ENCODE data around the gene SAMD14.

SAMD14 gene

DNA sequence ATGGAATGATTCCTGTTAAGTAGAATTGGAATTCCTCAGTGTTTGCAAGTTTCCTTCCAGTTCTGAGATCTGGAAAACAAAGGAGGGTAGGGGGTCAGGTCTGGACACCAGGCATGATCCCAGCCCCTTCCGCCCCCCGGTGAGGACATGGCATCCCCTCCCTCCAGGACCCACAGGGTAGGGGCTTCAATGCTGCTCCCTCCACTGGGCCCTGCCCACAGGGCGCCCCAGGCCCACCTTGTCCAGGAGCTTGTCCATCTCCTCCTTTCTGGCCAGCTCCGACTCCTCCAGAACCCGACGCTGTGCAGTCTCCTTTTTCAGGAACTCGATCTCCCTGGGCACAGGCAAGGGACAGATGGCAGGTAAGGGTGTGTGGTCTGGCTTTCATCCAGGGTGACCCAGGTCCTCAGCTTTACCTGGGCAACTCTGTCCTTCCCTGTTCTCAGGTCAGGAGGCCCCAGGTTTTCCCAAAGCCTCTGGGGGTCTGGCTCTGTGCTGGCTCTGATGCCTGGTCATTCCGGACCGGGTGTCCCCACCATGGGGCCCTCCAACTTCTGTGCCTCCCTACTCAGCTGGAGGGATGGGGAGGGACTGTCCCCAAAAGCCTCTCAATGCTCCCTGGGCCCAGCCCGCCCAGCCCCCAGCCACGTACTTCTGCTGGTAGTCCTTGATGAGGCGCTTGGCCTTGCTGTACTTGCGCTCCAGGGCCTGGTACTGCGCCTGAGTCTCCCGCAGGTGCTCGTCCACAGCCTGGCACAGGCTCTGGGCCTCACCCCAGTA is 5.5 kb upstream of the SAMD14 start:
- H3K27ac ChIP-seq, result no peak overlapping the region
- DNase-seq (ENCODE audit: low read depth, low spot score), result no peak

DNA sequence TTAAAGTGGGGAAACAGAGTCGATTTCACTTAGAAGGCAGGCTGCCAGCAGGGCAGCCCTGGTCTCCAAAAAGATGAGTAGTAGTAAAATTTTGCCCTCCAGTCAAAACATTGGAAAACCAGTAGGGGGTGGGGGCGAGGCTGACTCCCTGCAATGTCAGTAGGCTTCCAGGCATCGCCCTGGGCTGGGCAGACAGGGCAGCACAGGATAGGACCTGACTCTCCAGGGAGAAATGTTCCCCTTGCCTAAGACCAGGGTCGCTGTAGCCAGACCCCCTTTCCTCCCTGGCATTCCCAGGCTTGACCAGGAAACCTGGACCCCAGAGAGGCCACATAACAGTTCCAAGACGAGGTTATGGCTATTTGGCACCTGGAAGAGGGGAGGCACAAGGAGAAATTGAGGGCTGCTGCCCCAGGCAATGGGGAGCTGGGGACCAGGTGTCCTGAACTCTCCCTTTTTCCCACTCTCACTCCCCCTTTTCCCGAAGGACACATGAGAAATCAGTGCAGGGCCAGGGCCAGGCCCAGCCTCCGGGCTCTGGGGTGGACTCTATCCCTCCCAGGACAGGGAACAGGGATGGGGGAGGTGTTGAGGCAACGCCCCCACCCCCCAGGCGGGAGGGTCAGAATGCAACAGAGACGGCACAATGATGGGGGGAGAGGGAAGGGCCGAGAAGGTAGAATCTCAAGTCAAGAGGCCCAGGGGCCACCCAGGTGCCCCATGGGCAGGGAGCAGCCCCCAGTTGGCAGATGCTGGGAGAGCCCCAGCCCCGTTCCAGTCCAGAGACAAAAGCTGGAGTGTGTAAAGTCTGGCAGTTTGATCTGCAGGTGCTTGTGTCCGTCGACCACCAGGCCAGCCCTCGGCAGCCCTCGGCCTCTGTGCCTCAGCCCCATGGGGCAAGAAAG is 4.5 kb upstream of the SAMD14 start:
- DNase-seq (ENCODE audit: low read depth, low spot score), result no peak
- H3K27ac ChIP-seq, result no peak overlapping the region

DNA sequence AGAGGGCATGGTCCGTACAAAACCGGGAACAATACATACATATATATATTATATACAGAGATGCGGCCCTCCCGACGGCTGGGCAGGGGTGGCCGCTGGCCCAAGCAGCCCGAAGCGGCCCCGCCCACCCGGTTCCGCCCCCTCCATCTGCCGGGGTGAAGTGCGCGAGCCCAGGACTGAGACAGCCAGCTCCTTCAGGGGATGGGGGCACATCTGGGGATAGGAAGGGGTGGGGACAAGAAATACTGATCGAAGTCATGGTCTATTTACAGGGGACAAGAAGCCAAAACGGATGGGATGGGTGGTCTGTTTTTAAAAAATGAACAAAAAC is 3.8 kb upstream of the SAMD14 start:
- DNase-seq (ENCODE audit: low read depth, low spot score), result no peak
- H3K27ac ChIP-seq, result no peak overlapping the region

DNA sequence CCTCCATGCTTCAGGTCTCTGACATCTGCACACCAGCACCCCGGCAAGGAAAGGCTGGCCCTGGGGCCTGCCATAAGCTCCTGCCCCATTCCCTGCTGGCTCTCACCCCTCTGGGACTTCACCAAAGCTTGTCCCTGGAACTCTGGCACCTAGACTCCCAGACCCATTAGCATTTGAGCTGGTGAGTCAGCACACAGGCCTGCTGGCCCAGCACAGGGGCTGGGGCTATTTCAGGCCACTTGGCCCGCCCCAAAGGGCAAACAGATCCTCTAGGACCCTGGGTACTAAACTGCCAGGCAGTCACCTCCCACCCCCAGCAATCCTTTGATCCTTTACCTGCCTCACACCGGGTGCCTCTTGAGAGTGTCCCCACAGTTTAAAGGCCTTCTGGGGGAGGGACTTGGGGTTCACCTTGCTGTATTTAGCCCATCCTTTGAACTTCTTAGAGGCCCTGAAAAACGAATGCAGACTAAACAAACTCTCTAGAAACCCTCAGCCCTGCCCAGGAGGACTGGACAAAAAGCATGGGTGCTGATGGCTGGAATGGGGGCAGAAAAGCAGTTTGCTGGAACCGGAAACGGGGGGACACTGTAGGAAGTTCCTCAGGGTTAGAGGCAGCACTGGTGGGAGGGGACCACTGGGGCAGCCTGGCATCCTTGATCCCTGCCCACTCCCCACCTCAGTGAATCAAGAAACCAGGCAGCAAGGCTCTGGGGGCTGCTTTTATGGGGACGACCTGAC is 3.2 kb upstream of the SAMD14 start:
- no peak overlapping the region for H3K27ac ChIP-seq
- no peak for DNase-seq (ENCODE audit: low read depth, low spot score)

DNA sequence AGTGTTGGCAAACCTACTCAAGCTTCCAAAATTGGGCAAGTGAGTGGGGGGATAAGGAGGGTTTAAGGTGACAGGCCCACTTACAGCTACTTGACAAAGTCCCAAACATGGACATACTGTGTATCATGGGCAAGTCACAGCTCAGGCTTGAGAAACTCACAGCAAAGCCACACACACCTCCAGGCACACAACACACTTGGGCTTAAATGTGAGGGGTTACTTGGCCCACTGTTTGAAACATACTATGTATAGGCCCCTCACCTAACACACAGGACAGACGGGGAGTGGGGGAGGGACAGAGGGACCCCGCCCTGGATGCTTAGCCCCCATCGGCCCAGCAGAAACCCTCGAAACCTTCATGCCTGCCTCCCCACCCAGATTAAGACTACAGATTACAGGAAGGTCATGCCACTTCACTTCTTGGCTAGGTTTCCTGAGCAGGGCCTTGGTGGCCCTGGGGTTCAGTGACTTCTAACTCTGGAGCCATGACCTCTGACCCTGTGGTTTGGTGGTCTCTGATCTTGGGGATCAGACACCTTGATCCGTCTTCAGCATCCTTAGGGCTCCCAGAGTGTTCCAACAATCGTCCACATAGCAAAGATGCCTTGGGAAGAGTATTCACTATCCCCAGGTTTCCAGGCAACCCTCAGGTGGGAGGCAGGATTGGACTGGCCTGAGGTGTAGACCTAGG is 2.3 kb upstream of the SAMD14 start:
- no peak overlapping the region for H3K27ac ChIP-seq

DNA sequence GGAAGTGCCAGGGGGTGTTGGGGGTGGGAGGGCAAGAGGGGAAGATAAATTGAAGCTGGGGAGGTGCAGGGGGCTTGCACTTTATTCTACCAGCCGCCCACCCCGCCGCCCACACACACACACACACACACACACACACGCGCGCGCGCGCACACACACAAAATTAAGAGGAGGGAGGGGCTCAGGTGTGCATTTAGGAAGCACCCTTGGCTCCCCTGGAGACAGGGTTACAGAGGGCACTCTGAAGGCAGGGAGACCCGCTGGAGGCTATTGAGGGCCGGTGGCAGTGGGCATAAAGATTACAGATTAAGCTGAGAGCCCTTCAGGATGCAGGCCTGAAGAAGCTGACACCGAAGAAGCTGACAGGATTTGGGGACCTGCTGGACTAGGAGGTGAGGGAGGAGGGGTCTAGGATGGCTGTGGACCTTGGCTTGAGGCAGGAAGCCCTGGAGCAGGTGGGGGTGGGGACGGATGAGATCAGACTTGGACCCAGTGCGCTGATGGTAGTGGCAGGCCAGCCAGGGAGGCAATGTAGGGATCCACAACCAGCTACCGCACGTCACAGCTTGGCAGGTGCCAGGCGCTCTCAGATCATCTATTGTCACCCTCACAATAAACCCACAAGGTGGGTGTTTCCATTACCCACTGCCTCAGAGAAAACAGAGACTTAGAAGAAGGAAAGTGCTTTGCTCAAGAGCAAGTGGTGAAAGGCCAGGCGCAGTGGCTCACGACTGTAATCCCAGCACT is 772 bp upstream of the SAMD14 start:
- no peak overlapping the region for H3K27ac ChIP-seq
- no peak for DNase-seq (ENCODE audit: low read depth, low spot score)

More for the DNA sequence above, 2.3 kb upstream of the SAMD14 start:
- no peak for DNase-seq (ENCODE audit: low read depth, low spot score)

DNA sequence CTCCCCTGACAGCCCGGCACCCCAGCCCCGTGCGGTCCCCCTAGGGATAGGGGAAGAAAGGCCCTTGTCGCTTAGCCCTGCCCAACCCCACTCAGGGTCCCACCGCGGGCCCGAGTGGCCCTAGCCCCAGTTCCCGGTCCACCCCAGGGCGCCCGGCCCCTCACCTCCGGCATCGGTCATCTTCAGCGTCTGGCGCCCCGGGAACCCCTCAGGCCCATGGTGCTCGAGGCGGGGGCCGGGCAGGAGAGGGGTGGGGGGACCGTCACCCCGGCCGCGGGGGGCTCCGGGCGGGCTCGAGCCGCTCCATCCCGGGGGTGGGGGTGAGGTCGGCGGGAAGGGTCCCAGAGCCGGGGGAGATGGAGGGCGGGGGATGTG is 620 bp downstream of the SAMD14 start:
- H3K27ac ChIP-seq, result no peak overlapping the region
- no peak for DNase-seq (ENCODE audit: low read depth, low spot score)

DNA sequence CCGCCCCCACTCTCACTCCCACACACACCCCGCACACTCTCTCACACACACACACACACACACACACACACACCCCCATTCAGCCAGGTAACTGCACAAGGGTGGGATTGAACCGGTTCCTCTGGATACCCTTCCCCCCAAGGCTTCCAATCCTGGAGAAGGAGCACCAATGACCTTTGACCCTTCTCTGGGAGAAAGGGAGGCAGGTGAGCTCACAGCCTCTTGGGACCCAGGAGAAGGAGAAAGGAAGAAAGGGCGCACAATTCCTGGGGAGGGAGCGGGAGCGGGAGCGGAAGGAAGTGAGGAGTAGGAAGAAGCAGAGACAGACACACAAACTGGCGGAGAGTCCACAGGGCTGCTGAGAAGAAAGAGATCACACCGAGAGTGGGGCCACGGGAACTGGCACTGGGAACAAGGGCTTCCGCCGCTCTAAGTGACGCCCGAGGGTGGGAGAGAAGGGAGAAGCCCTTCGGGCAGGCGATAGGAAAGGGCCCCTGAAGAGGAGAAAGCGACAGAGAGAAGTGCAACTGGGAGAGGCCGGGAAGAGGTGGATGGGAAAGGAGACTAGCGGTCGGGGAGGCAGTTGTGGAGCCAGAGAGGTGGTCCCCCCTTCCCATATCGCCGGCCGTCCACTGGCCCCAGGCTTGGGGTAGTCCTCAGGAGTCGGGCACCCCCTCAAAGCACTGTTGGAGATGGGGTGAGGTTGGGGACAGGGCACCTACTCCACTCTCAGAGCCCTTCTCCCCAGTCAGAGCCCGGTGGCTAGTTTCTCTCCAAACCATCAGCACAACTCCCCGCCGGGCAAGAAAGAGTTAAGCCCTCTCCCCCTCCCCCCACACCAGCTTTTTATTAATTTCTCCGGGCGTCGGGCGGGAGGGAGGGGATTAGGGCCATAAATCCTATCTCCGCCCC is 1.3 kb downstream of the SAMD14 start:
- no peak overlapping the region for H3K27ac ChIP-seq

DNA sequence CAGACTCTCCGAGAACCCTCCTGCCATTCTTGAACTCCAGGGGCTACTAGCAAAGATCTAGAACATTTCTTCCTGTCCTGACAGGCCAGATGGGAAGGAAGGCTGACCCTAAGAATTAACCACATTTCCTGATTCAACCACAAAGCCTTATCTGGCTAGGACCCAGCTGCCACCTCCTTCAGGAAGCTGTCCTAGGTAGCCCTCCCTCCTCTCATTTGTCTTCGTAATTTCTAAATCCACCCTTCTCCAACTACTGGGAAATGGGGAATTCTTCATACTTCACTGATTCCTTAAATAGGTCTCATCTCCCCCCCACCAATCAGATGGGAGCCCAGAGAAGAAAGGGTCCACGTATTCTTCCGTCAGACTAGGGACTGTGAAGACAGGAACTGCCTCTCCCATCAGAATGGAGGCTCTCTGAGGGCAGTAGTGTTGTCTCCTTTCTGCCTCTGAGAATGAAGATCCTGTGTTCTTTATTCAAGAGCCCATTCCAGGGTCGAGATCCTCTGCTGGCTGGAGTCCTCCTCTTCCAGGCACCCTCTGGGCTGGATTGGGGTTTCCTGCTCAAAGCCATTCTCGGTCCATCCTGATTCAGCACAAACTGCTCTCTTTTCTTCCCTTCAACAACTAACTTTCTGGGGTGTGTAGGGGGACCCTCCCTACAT is 2.1 kb downstream of the SAMD14 start:
- no peak overlapping the region for H3K27ac ChIP-seq
- DNase-seq (ENCODE audit: low read depth, low spot score), result no peak

More for the DNA sequence above, 1.3 kb downstream of the SAMD14 start:
- no peak for DNase-seq (ENCODE audit: low read depth, low spot score)

DNA sequence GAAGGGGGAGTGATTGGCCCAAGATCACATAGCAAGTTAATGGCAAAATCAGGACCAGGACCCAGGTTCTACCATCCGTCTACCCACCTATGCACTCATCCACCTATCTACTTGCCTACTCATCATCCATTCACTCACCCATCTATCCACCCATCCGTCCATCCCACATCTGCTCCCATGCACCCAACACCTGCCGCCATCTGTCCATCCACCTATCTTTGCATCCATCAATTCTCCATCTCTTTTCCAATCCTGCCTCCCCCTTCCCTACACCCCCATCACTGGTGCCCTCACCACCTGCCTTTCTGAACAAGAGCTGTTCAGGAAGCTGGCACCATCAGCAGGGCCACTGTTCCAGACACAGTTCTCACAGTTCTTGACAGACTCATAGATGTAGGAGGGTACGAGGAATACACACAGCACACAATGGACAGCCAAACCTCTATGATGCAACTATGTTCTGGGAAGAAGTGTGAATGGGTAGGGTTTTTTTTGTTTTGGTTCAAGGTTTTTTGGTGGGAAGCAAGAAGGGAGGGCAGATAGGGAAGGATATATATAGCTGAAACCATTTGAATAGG is 4.5 kb downstream of the SAMD14 start:
- H3K27ac ChIP-seq, result no peak overlapping the region
- DNase-seq (ENCODE audit: low read depth, low spot score), result no peak

DNA sequence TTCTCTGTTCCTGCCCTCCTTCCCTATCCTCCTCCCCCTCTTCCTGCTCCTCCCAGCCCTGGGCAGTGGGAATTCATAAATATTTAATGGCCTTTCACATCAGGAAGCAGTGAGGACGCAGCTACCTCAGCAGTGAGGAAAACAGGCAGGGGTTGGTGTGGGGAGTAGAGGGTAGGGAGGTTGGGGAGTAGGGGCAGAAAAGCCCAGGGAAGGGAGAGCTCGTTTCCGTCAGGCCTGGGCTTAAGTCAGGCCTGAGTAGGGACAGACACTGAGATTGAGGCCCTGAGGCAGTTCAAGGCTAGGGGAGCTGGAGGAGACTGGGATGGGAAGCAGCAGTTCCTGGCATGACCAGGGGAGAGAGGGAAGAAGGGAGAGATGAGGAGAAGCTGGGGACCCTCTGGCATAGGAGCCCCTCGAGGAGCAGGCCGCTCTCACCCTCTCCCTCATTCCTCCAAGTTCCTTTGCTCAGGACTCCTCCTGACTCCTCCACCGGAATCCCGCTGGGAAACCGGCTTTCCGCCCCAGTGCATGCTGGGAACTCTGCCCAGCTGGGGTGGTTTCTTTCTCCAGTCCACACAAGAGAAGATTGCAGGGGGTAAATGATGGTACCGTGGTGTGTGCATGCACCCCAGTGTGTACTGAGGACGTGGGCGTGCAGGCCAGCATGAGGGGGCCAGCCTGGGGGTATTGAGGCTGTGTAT is 6.2 kb downstream of the SAMD14 start:
- H3K27ac ChIP-seq, result no peak overlapping the region
- no peak for DNase-seq (ENCODE audit: low read depth, low spot score)

DNA sequence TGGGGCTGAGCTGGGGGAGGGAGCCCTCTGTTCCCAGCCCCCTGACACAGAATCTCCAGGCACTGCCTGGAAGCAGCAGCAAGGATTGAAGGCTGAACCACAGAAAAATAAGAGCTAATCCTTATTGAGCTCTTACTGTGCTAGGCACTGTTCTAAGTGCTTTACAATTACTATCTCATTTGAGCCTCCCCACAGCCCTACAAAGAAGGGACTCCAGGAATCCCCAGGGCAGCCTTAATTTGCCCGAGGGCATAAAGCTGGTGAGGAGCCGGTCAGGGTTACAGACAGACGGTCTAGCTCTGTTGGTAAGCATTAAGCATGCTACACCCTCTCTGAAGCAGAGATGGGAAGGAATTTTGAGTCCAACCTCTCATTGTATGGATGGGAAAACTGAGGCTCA is 7.0 kb downstream of the SAMD14 start:
- H3K27ac ChIP-seq, result no peak overlapping the region
- DNase-seq (ENCODE audit: low read depth, low spot score), result no peak

DNA sequence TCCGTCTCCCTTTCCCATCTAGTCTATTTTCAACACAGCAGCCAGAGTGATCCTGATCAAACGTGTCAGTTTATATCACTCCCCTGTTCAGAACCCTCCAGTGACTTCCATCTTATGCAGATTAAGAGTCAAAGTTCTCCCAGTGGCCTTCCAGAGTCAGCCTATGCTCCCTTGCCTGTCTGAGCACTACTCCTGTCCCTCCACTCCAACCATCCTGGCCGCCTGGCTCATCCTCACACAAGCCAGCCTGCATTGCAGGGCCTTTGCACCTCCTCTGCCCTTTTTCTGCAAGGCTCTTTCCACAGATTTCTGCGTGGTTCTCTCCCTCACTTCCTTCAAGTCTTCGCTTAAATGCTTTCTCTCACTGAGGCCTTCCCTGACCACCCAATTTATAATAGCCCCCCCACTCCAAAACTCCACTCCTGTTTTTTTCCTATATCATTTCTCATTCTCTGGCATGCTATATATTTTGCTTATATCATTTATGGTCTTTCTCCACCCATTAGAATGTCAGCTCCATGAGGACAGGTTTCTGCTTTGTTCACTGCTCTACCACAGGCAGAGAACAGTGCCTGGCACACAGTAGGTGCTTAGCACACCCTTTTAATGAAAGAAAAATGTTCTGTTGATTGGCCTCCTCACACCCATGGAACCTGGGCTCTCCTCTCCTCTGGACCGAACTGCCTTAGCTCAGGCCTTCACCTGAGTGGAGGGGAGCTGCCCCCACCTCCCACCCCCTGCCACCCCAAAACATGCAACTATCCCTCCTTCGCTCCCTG is 9.3 kb downstream of the SAMD14 start:
- no peak overlapping the region for H3K27ac ChIP-seq
- no peak for DNase-seq (ENCODE audit: low read depth, low spot score)

DNA sequence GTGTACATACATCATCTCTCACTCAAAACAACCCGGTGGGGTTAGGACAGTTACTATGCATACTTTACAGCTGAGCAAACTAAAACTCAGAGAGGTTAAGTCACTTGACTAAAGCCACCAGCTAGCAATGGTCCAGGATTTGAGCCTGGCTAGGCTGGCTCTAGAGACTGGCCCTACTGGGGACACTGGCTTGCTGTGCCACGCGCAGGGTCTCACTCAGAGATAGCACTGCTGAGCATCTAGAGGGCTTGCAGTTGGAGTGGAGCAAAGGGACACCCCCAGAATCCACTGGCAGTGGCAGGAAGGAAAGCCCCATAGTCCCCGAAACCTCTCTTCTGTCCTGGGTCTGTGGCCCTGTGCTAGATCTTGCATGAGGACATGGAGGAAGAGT is 11.1 kb downstream of the SAMD14 start:
- DNase-seq (ENCODE audit: low read depth, low spot score), result no peak
- no peak overlapping the region for H3K27ac ChIP-seq

DNA sequence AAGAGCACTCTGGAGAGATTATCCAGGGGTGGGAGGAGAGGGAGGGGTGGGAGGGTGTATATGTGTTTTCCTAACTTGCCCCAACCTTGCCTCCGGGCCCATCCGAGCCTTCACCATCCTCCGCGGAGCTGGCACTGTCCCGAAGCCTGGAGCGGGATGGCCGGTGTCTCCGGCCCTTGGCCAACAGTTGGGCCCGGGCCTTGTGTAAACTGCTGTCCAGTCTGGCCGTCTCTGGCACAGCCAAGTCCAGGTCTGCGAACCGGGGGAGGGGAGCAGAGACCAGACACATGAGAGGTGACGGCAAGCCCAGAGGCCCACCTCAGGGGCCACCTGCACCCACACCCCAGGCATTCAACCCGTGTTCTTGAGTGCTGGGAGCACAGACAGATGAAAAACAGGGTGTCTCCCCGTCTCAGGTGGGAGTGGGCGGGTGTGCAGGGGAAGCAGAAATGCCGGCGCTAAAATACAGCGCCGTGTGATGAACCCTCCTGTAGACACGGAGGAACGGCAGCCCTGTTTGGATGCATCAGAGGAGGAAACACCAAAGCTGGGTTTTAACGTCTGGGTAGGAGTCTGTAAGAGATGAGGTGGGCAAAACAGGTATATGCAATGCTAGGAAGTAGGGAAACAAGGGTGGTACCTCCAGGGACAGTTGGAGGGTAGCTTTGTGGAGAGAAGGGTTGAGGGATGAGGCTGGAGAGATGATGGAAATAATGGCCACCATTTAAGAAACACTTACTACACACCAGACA is 11.7 kb downstream of the SAMD14 start:
- no peak for DNase-seq (ENCODE audit: low read depth, low spot score)
- no peak overlapping the region for H3K27ac ChIP-seq
